ENCODE data around the gene CIDEC.

- TF ChIP-seq CTCF (IDR thresholded peaks at IDR 0.05) (no peak), POLR2AphosphoS5 (IDR thresholded peaks at IDR 0.05; ENCODE audit: low read depth, low read length) (no peak)
Measured at GRCh38 chr3:9888540-9888939, 8.5 kb upstream of the CIDEC start.
